ENCODE measurements around the gene CHIT1. TPM values are rescaled to one million over a fixed set of nuclear protein-coding genes. Genes with fewer than 3 reads are reported as not detected.

The CHIT1 gene
- not detected in 5 replicates for total RNA-seq (2022; extraction: Qiagen RNA extraction)

DNA sequence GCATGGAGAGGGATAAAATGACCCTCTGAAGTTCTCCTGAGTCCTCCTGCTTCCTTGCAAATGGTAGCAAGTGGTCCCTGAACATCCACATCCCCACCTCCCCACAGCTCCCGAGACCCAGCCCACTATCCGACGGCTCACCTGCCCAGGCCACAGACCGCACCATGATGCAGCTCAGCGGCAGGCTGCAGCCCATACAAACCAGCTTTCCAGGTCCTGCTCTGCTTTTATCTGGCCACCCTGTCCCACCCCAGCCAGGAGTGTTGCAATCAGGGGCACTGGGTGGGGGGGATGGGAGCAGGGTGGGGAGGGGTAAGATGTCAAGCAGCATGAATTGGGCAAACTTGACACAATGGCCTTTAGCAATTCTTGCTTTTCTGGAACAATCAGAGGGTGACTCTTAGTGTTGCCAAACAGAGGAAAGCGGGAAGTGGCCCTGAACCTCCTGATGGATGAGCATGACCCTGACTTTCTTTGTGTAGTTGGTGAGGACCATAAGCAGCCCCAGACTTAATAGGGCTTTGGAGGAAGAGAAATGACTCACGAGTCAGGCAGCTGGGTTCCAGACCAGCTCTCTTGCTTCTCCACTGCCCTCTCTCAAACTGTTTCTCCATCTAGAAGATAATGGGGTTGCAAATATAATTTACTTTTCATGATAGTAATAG is at the start of gene CHIT1:
TSS of gene CHIT1 (minus strand) at position 203 of the 665 bp plus-strand sequence. CDS start at position 166, 37 bp downstream.

DNA sequence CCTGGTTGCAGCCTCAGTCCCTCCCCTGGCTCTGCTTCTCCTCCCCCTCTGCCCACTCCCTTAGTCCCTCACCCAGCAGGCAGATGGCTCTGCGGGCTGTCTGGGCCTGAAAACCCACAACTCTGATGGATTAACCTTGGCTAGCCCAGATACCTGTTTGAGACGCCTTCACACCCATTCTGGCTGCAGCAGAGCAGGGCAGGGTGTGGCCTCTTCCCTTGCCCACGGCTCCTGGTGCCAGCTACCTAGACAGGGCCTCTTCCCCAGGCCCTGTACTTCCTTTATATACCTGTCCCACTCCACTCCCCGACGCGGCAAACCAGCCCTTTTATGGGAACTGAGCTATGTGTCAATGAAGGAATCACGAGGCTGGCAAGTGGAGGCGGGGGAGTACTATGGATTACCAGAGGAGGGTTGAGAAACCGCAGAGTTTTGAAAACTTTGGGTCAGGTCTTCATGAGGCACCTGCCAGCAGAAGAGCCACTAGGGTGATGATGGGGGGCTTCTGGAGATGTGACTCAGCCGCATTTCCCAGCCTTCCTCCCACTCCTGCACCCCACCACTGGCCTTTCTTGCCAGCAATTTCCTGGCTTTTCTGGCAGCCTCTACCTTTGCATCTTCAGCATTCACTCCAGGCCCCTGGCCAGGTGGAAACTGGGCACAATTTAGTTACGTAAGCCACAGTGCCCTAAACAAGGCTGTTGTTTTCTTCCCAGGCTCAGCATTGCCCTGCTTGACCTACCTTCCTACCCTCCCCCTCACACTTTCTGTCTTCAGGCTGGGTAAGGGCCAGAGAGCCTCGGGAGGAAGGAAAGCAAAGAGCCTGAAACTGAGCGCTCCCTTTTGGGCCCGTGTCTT is 42.8 kb downstream of the CHIT1 start, which contains the start of gene CHI3L1:
TSS of gene CHI3L1 (minus strand) at position 259 of the 858 bp plus-strand sequence. CDS start at position 178, 81 bp downstream.

DNA sequence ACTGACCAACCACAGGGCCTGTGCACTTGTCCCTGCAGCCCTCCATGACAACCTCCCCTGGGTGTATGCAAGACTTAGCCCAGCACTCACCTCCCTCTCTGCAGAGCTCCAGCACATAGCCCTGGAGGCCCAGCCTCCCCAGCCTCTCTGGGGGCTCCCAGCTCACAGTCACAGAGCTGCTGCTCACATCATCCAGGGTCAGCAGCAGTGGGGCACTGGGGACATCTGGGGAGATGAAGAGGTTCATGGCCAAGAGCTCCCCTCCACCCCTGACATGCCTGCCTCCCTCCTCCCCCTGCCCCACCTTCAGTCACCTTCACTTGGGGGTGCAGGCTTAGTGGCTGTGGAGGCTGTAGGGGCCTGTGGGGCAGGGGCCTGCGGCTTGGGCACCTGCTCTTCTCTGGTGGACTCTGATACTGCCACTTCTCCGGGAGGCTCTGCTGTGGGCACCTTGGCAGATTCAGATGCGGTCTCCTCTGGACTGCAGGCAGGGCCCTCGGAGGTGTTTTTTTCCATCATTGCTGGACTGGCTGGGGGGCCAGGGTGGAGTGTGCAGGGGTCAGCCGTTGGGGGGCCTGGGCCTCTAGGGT is 54.1 kb downstream of the CHIT1 start, which contains the start of gene MYBPH:
TSS of gene MYBPH (minus strand) at position 590 of the 590 bp plus-strand sequence. CDS start at position 519, 71 bp downstream.

Other genes starting within 250 kb of the CHIT1 start
- gene TMEM183A, start 222.3 kb downstream of the CHIT1 start, total RNA-seq (2022; extraction: Qiagen RNA extraction): 43.4 to 52.9 TPM (median 48.8 TPM) in 5 replicates
- 0.13 to 0.42 TPM (median 0.34 TPM) in 5 replicates for gene PPFIA4, start 203.2 kb downstream of the CHIT1 start, total RNA-seq (2022; extraction: Qiagen RNA extraction)
- not detected in 5 replicates for gene MYOG, start 143.7 kb downstream of the CHIT1 start, total RNA-seq (2022; extraction: Qiagen RNA extraction)
- 0.46 to 0.94 TPM (median 0.67 TPM) in 5 replicates for gene ADORA1, start 101.9 kb downstream of the CHIT1 start, total RNA-seq (2022; extraction: Qiagen RNA extraction)
- 0.05 TPM in 1 of 5 replicates, not detected in the others for gene MYBPH, start 53.8 kb downstream of the CHIT1 start, total RNA-seq (2022; extraction: Qiagen RNA extraction)
- 0.11 to 0.24 TPM in 2 of 5 replicates, not detected in the others for gene CHI3L1, start 43.0 kb downstream of the CHIT1 start, total RNA-seq (2022; extraction: Qiagen RNA extraction)
- 11.2 to 15.5 TPM (median 14.6 TPM) in 5 replicates for gene BTG2, start 75.8 kb upstream of the CHIT1 start, total RNA-seq (2022; extraction: Qiagen RNA extraction)
- gene FMOD, start 121.4 kb upstream of the CHIT1 start, total RNA-seq (2022; extraction: Qiagen RNA extraction): 0.02 to 0.04 TPM (median 0.03 TPM) in 3 of 5 replicates, not detected in the others
- 0.01 to 0.04 TPM (median 0.01 TPM) in 3 of 5 replicates, not detected in the others for gene PRELP, start 246.1 kb upstream of the CHIT1 start, total RNA-seq (2022; extraction: Qiagen RNA extraction)

All from A549 treated with dexamethasone at 1 μM for 4 hours (cell line).